ENCODE data around the gene MAP7D1.

The MAP7D1 gene

GRCh38 chr1:36125129-36125991, 30.6 kb upstream of the MAP7D1 start, which contains the start of gene COL8A2:
Gene COL8A2 (minus strand): TSS chr1:36125222. CDS start chr1:36100242, 24,980 bp downstream.
- Histone ChIP-seq H3K36me3 (replicated peaks) (no peaks in the 10 kb centered on the region), H3K27ac (no peak within 1 kb of the TSS), H3K27me3 (replicated peaks) (peaks cover 14% of the 10 kb centered on the region), H3K4me3 (ENCODE audit: low read depth, low read length) (no peak within 1 kb of the TSS)
- DNase-seq: no peak
- no peak for TF ChIP-seq CTCF (IDR thresholded peaks at IDR 0.05; ENCODE audit: low read depth, low read length, missing control alignments)
- in situ Hi-C loops (cut with HindIII; ENCODE audit: low pct_ligation_motif_present, low sequenced_read_pairs): no loop called here

GRCh38 chr1:36126005-36126716, 29.8 kb upstream of the MAP7D1 start:
- H3K36me3 ChIP-seq (replicated peaks): no peaks in the 10 kb centered on the region
- no peak for TF ChIP-seq CTCF (IDR thresholded peaks at IDR 0.05; ENCODE audit: low read depth, low read length, missing control alignments)
- H3K4me3 ChIP-seq (ENCODE audit: low read depth, low read length): no peak overlapping the region
- in situ Hi-C loops (cut with HindIII; ENCODE audit: low pct_ligation_motif_present, low sequenced_read_pairs): no loop called here
- no peak overlapping the region for H3K27ac ChIP-seq
- no peak for DNase-seq
- H3K27me3 ChIP-seq (replicated peaks): peaks cover 14% of the 10 kb centered on the region

- Histone ChIP-seq H3K27me3 (replicated peaks) (peaks cover 14% of the 10 kb centered on the region), H3K27ac (no peak overlapping the region), H3K36me3 (replicated peaks) (no peaks in the 10 kb centered on the region), H3K4me3 (ENCODE audit: low read depth, low read length) (no peak overlapping the region)
- no peak for DNase-seq
- in situ Hi-C loops (cut with HindIII; ENCODE audit: low pct_ligation_motif_present, low sequenced_read_pairs): no loop called here
- no peak for TF ChIP-seq CTCF (IDR thresholded peaks at IDR 0.05; ENCODE audit: low read depth, low read length, missing control alignments)
Observed at GRCh38 chr1:36126797-36127500, 29.0 kb upstream of the MAP7D1 start.

GRCh38 chr1:36128126-36128904, 27.6 kb upstream of the MAP7D1 start:
- DNase-seq: no peak
- in situ Hi-C loops (cut with HindIII; ENCODE audit: low pct_ligation_motif_present, low sequenced_read_pairs): no loop called here

More at GRCh38 chr1:36128126-36128904, 27.6 kb upstream of the MAP7D1 start:
- Histone ChIP-seq H3K4me3 (ENCODE audit: low read depth, low read length) (no peak overlapping the region), H3K27me3 (replicated peaks) (peaks cover 14% of the 10 kb centered on the region), H3K36me3 (replicated peaks) (no peaks in the 10 kb centered on the region), H3K27ac (no peak overlapping the region)
- TF ChIP-seq CTCF (IDR thresholded peaks at IDR 0.05; ENCODE audit: low read depth, low read length, missing control alignments): no peak
